ENCODE measurements around the gene DDAH2. TPM values are rescaled to one million over a fixed set of nuclear protein-coding genes. Genes with fewer than 3 reads are reported as not detected.

Gene DDAH2
- total RNA-seq, 4 donors from 2014 or later, result 78.1 to 119 (median 100) TPM

- Histone ChIP-seq H3K27ac (replicated peaks in 1 of 4) (peak overlapping the region in 3 of 4 donors; percentile 6 to 27 (median 14)), H3K4me1 (peaks cover 12 to 33% (median 30%) of the 10 kb centered on the region in 4 donors), H3K36me3 (peaks cover 24 to 42% (median 32%) of the 10 kb centered on the region in 4 donors), H3K27me3 (no peaks in the 10 kb centered on the region), H3K4me3 (peak overlapping the region in 3 of 4 donors; percentile 24 to 44 (median 30)), H3K9me3 (no peaks in the 10 kb centered on the region)
- DNase-seq (ENCODE audit: extremely low spot score), result no peak
- 84% methylated on average over 13 of the region's 13 CpGs for WGBS
- intact Hi-C loops (cut with DNase I), result loop anchor here (5.0 to 10.0 kb wide), 2 partner anchors 149 to 181 kb away; partner anchors contain the start of gene NEU1
- no peak for TF ChIP-seq POLR2A (IDR thresholded peaks at IDR 0.05; ENCODE audit: low read depth)
- no peak for TF ChIP-seq EP300 (IDR thresholded peaks at IDR 0.05)
- TF ChIP-seq POLR2AphosphoS5 (IDR thresholded peaks at IDR 0.05), result no peak
- no peak for TF ChIP-seq CTCF (IDR thresholded peaks at IDR 0.05)
These were observed 45.5 kb downstream of the DDAH2 start for GRCh38 chr6:31683591-31683990.

GRCh38 chr6:31681135-31681671 lies 47.9 kb downstream of the DDAH2 start:
- Histone ChIP-seq H3K27ac (replicated peaks in 1 of 4) (peak overlapping the region; percentile 68 to 84 (median 80)), H3K9me3 (no peaks in the 10 kb centered on the region), H3K27me3 (no peaks in the 10 kb centered on the region), H3K36me3 (peaks cover 3 to 18% (median 8%) of the 10 kb centered on the region in 4 donors), H3K4me3 (peak overlapping the region; percentile 52 to 65 (median 58)), H3K4me1 (peaks cover 12 to 33% (median 30%) of the 10 kb centered on the region in 4 donors)
- TF ChIP-seq POLR2A (IDR thresholded peaks at IDR 0.05; ENCODE audit: low read depth) (no peak), CTCF (IDR thresholded peaks at IDR 0.05) (peak in 2 of 3 experiments; percentile 27 to 31), POLR2AphosphoS5 (IDR thresholded peaks at IDR 0.05) (peak in 1 of 2 donors; percentile 26)
- intact Hi-C loops (cut with DNase I), result loop anchor here (2.0 to 10.0 kb wide), 3 partner anchors 88 to 184 kb away; partner anchors contain the start of gene NEU1
- no peak for DNase-seq (ENCODE audit: extremely low spot score)
- WGBS, result 6% methylated on average over 21 of the region's 40 CpGs

GRCh38 chr6:31680226-31681134 lies 48.6 kb downstream of the DDAH2 start, which contains the start of gene LY6G5C:
LY6G5C (minus strand) TSS chr6:31681067; CDS start chr6:31680373, 694 bp downstream.
- Histone ChIP-seq H3K4me1 (peaks cover 12 to 33% (median 30%) of the 10 kb centered on the region in 4 donors), H3K9me3 (no peaks in the 10 kb centered on the region), H3K36me3 (peaks cover 0 to 14% (median 1%) of the 10 kb centered on the region in 4 donors), H3K27me3 (no peaks in the 10 kb centered on the region), H3K27ac (replicated peaks in 1 of 4) (peak within 1 kb of the TSS; percentile 68 to 84 (median 80)), H3K4me3 (peak within 1 kb of the TSS; percentile 52 to 65 (median 58))
- intact Hi-C loops (cut with DNase I), result loop anchor here (2.0 to 10.0 kb wide), 3 partner anchors 88 to 184 kb away; partner anchors contain the start of gene NEU1
- peak; percentile 50 to 67 for TF ChIP-seq POLR2AphosphoS5 (IDR thresholded peaks at IDR 0.05)
- peak; percentile 70 to 91 (median 77) for TF ChIP-seq CTCF (IDR thresholded peaks at IDR 0.05)
- TF ChIP-seq POLR2A (IDR thresholded peaks at IDR 0.05; ENCODE audit: low read depth), result no peak
- DNase-seq (ENCODE audit: extremely low spot score), result peak; percentile 96
- 11% methylated on average over 17 of the region's 17 CpGs for WGBS

- DNase-seq (ENCODE audit: extremely low spot score), result no peak
- TF ChIP-seq EP300 (IDR thresholded peaks at IDR 0.05), result no peak
- no peaks in the 10 kb centered on the region for H3K9me3 ChIP-seq
- peaks cover 12 to 27% (median 22%) of the 10 kb centered on the region in 4 donors for H3K4me1 ChIP-seq
- intact Hi-C loops (cut with DNase I), result no loop called here
- no peak overlapping the region for H3K27ac ChIP-seq (replicated peaks in 1 of 4)
- no peak overlapping the region for H3K4me3 ChIP-seq
- WGBS, result 78% methylated on average over 8 of the region's 8 CpGs
- H3K27me3 ChIP-seq, result no peaks in the 10 kb centered on the region
- peaks cover 0 to 13% (median 11%) of the 10 kb centered on the region in 4 donors for H3K36me3 ChIP-seq
These were observed 51.1 kb downstream of the DDAH2 start for GRCh38 chr6:31677955-31678354.

Small RNA genes within 50 kb of the gene (small RNA-seq; reads per million reads assigned to genes)
- 0 reads per million in 3 donors for gene LY6G6D
- 0 to 0.17 (median 0) reads per million in 3 donors for gene MIR4646
- 0 reads per million in 3 donors for gene MSH5-SAPCD1
- 0 reads per million in 3 donors for gene RF00019
- gene RNU6-850P, result 0 reads per million in 3 donors
- gene SAPCD1, result 0 reads per million in 3 donors

Other genes starting within 250 kb of the DDAH2 start
- 1 to 10 TPM in 2 of 4 donors, under 1 TPM in 2; 0.46 to 2.9 (median 1.7) TPM for gene MICB, start 231.2 kb downstream of the DDAH2 start, total RNA-seq
- not detected for gene MCCD1, start 200.3 kb downstream of the DDAH2 start, total RNA-seq
- gene DDX39B, start 187.3 kb downstream of the DDAH2 start, total RNA-seq, result 100 to 1,000 TPM; 186 to 257 (median 213) TPM
- 1 to 10 TPM; 2.0 to 5.0 (median 2.2) TPM for gene ATP6V1G2, start 182.7 kb downstream of the DDAH2 start, total RNA-seq
- gene NFKBIL1, start 181.7 kb downstream of the DDAH2 start, total RNA-seq, result 10 to 100 TPM; 24.4 to 42.6 (median 29.6) TPM
- not detected for gene LTA, start 157.0 kb downstream of the DDAH2 start, total RNA-seq
- gene TNF, start 153.7 kb downstream of the DDAH2 start, total RNA-seq, result 1 to 10 TPM in 1 of 4 donors, under 1 TPM in 1, not detected in 2; 0.17 to 1.5 TPM
- gene LTB, start 146.9 kb downstream of the DDAH2 start, total RNA-seq, result 1 to 10 TPM in 1 of 4 donors, under 1 TPM in 1, not detected in 2; 0.57 to 1.5 TPM
- 1 to 10 TPM; 1.9 to 9.3 (median 6.8) TPM for gene LST1, start 143.0 kb downstream of the DDAH2 start, total RNA-seq
- not detected for gene NCR3, start 136.3 kb downstream of the DDAH2 start, total RNA-seq
- gene AIF1, start 114.1 kb downstream of the DDAH2 start, total RNA-seq, result 10 to 100 TPM in 3 of 4 donors, 1 to 10 TPM in 1; 9.4 to 41.9 (median 14.4) TPM
- 100 to 1,000 TPM in 2 of 4 donors, 10 to 100 TPM in 2; 68.8 to 138 (median 89.2) TPM for gene PRRC2A, start 108.6 kb downstream of the DDAH2 start, total RNA-seq
- 100 to 1,000 TPM; 173 to 283 (median 217) TPM for gene BAG6, start 76.6 kb downstream of the DDAH2 start, total RNA-seq
- gene APOM, start 73.4 kb downstream of the DDAH2 start, total RNA-seq, result 1 to 10 TPM; 1.5 to 3.3 (median 2.0) TPM
- 10 to 100 TPM; 24.5 to 39.6 (median 34.0) TPM for gene C6orf47, start 68.5 kb downstream of the DDAH2 start, total RNA-seq
- 10 to 100 TPM; 15.8 to 21.0 (median 19.4) TPM for gene GPANK1, start 64.3 kb downstream of the DDAH2 start, total RNA-seq
- 100 to 1,000 TPM; 132 to 188 (median 153) TPM for gene CSNK2B, start 63.2 kb downstream of the DDAH2 start, total RNA-seq
- gene LY6G5B, start 59.3 kb downstream of the DDAH2 start, total RNA-seq, result 1 to 10 TPM; 2.9 to 4.0 (median 3.2) TPM
- gene LY6G5C, start 48.2 kb downstream of the DDAH2 start, total RNA-seq, result 1 to 10 TPM in 2 of 4 donors, not detected in 2; 2.0 to 2.9 TPM
- 10 to 100 TPM; 44.9 to 57.9 (median 52.8) TPM for gene ABHD16A, start 26.0 kb downstream of the DDAH2 start, total RNA-seq
- not detected for gene LY6G6F, start 22.4 kb downstream of the DDAH2 start, total RNA-seq
- gene LY6G6D, start 14.0 kb downstream of the DDAH2 start, total RNA-seq, result not detected
- gene LY6G6C, start 7.6 kb downstream of the DDAH2 start, total RNA-seq, result not detected
- not detected for gene MPIG6B, start 5.9 kb downstream of the DDAH2 start, total RNA-seq
- 100 to 1,000 TPM; 208 to 379 (median 290) TPM for gene CLIC1, start 7.2 kb upstream of the DDAH2 start, total RNA-seq
- 1 to 10 TPM; 4.0 to 6.4 (median 4.5) TPM for gene MSH5, start 10.7 kb upstream of the DDAH2 start, total RNA-seq
- under 1 TPM in 1 of 4 donors, not detected in 3; 0.83 TPM for gene SAPCD1, start 33.4 kb upstream of the DDAH2 start, total RNA-seq
- gene VWA7, start 48.0 kb upstream of the DDAH2 start, total RNA-seq, result under 1 TPM in 3 of 4 donors, not detected in 1; 0.40 to 0.50 (median 0.45) TPM
- gene VARS1, start 66.5 kb upstream of the DDAH2 start, total RNA-seq, result 10 to 100 TPM; 25.0 to 53.2 (median 34.8) TPM
- 10 to 100 TPM; 24.2 to 41.5 (median 32.9) TPM for gene LSM2, start 77.7 kb upstream of the DDAH2 start, total RNA-seq
- 1 to 10 TPM; 1.2 to 3.7 (median 2.6) TPM for gene HSPA1L, start 86.0 kb upstream of the DDAH2 start, total RNA-seq
- gene HSPA1A, start 86.2 kb upstream of the DDAH2 start, total RNA-seq, result 100 to 1,000 TPM; 235 to 451 (median 370) TPM
- 100 to 1,000 TPM; 120 to 315 (median 274) TPM for gene HSPA1B, start 98.4 kb upstream of the DDAH2 start, total RNA-seq
- 10 to 100 TPM; 24.9 to 39.6 (median 34.9) TPM for gene NEU1, start 133.5 kb upstream of the DDAH2 start, total RNA-seq
- under 1 TPM in 2 of 4 donors, not detected in 2; 0.19 to 0.80 TPM for gene SLC44A4, start 149.7 kb upstream of the DDAH2 start, total RNA-seq
- gene EHMT2, start 168.4 kb upstream of the DDAH2 start, total RNA-seq, result 10 to 100 TPM; 25.7 to 48.4 (median 38.1) TPM
- gene ZBTB12, start 172.8 kb upstream of the DDAH2 start, total RNA-seq, result 1 to 10 TPM in 3 of 4 donors, under 1 TPM in 1; 0.66 to 2.5 (median 1.6) TPM
- gene C2, start 198.4 kb upstream of the DDAH2 start, total RNA-seq, result 10 to 100 TPM in 3 of 4 donors, 1 to 10 TPM in 1; 10.0 to 15.4 (median 12.6) TPM
- gene CFB, start 216.8 kb upstream of the DDAH2 start, total RNA-seq, result 10 to 100 TPM; 11.6 to 28.7 (median 12.7) TPM
- 10 to 100 TPM; 79.3 to 81.7 (median 81.1) TPM for gene NELFE, start 229.7 kb upstream of the DDAH2 start, total RNA-seq
- 10 to 100 TPM; 23.3 to 33.2 (median 28.5) TPM for gene SKIC2, start 229.9 kb upstream of the DDAH2 start, total RNA-seq
- gene DXO, start 242.8 kb upstream of the DDAH2 start, total RNA-seq, result 10 to 100 TPM; 12.9 to 18.4 (median 15.9) TPM